HEK293 (cell line): ENCODE measurements around the gene DGKZ.

Experiments
- SALL2 ChIP-seq: fragments of 450-650 bp; formaldehyde crosslinking; IDR thresholded peaks from 2 replicates; pipeline ENCODE4 v1.5.0; 2017; ENCODE audit warnings: missing biosample characterization, mild to moderate bottlenecking, missing genetic modification characterization, borderline replicate concordance
- ZNF114 ChIP-seq: fragments of 450-650 bp; formaldehyde crosslinking; IDR thresholded peaks from 2 replicates; pipeline ENCODE4 v1.5.0; 2017; ENCODE audit warnings: missing biosample characterization, missing genetic modification characterization
- ZNF433 ChIP-seq: fragments of 450-650 bp; formaldehyde crosslinking; IDR thresholded peaks from 2 replicates; pipeline ENCODE4 v1.5.1; 2016; ENCODE audit warnings: missing biosample characterization, missing genetic modification characterization, low read depth
- ZNF514 ChIP-seq: fragments of 450-650 bp; formaldehyde crosslinking; IDR thresholded peaks from 2 replicates; pipeline ENCODE4 v1.5.1; 2016; ENCODE audit warnings: missing biosample characterization, missing genetic modification characterization
- ZNF792 ChIP-seq: fragments of 450-650 bp; formaldehyde crosslinking; IDR thresholded peaks from 2 replicates; pipeline ENCODE4 v1.5.1; 2016; ENCODE audit warnings: missing biosample characterization, missing genetic modification characterization

DNA sequence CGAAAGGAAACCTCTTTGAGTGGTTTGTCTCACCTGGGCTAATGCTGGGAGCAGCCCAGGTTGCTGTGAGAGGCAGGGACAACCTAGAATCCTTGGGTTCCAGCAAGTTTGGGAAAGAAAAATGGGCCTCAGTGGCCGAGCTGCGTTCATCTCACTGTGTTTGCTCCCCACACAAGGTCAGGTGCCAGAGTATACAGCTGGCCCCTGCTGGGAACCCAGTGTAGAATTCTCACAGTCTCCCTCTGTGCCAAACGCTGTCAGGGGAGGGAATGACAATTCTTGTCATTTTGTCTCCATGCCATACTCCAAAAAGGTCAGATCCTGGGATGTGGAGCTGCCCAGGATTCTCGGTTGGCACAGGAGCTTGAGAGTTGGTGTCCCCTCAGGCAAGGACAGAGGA, 4.3 kb downstream of the DGKZ start:
- TF ChIP-seq ZNF514 (no peak), ZNF433 (tag by site-specific recombination) (no peak), ZNF114 (no peak), ZNF792 (tag by site-specific recombination) (no peak), SALL2 (tag by site-specific recombination) (no peak)
